PC-9 (cell line): Measurements from ENCODE around the gene TAF4. TPM values are rescaled to one million over a fixed set of nuclear protein-coding genes. Genes with fewer than 3 reads are reported as not detected.

Experiments used
- BruUV-seq: library from RNA; stranded (reverse); fragments of 400-500 nt; replicated peaks from 2 replicates; lab custom pipeline; 2021; lab: Mats Ljungman, UMichigan
- CTCF ChIA-PET: fragments of 300-600 bp; sonication (Branson Sonifier 250); formaldehyde crosslinking; loops from one replicate; lab custom pipeline; 2022; ENCODE audit warnings: antibody characterized with exemption; lab: Charles Lee
- POLR2A ChIA-PET: fragments of 300-600 bp; sonication (Branson Sonifier 250); formaldehyde crosslinking; loops from one replicate; lab custom pipeline; 2022; ENCODE audit warnings: antibody characterized with exemption; ENCODE audit not compliant: unreplicated experiment; lab: Charles Lee
- DNase-seq, 2 experiments: peaks; one replicate each; pipeline versions ENCODE4 v3.0.0 to v3.0.0-alpha.2; 2015 to 2022; ENCODE audit warnings: mixed read lengths in 1 of 2
- H2AFZ ChIP-seq: fragments of 200-600 bp; sonication (generic); 2 replicates; pipeline ENCODE4 v1.8.1; 2017; ENCODE audit warnings: antibody characterized with exemption
- H3F3A ChIP-seq: fragments of 200-600 bp; sonication (generic); 2 replicates; pipeline ENCODE4 v1.8.1; 2017; ENCODE audit warnings: antibody characterized with exemption, mild to moderate bottlenecking, low read depth; ENCODE audit not compliant: insufficient read depth
- H3K27ac ChIP-seq: fragments of 200-600 bp; sonication (generic); 2 replicates; pipeline ENCODE4 v1.6.1; 2016; ENCODE audit warnings: mixed run types
- H3K27me3 ChIP-seq: fragments of 200-600 bp; sonication (generic); 2 replicates; pipeline ENCODE4 v1.6.1; 2016; ENCODE audit warnings: low read depth, mixed run types; ENCODE audit not compliant: insufficient read depth
- H3K36me3 ChIP-seq: fragments of 200-600 bp; sonication (generic); 2 replicates; pipeline ENCODE4 v1.6.1; 2016; ENCODE audit warnings: low read depth, mixed run types
- H3K4me1 ChIP-seq: fragments of 200-600 bp; sonication (generic); replicated peaks from 2 replicates; pipeline ENCODE4 v1.6.1; 2016; ENCODE audit warnings: mixed run types; ENCODE audit not compliant: insufficient read depth
- H3K4me2 ChIP-seq: fragments of 200-600 bp; sonication (generic); 2 replicates; pipeline ENCODE4 v1.6.1; 2017; ENCODE audit warnings: mixed run types
- H3K4me3 ChIP-seq: fragments of 200-600 bp; sonication (generic); 2 replicates; pipeline ENCODE4 v1.6.1; 2016; ENCODE audit warnings: mixed run types
- H3K79me2 ChIP-seq: fragments of 200-600 bp; sonication (generic); 2 replicates; pipeline ENCODE4 v1.6.1; 2017; ENCODE audit warnings: low read depth, mixed run types
- H3K9me2 ChIP-seq: fragments of 200-600 bp; sonication (generic); 2 replicates; pipeline ENCODE4 v1.8.1; 2017; ENCODE audit warnings: mild to moderate bottlenecking; ENCODE audit not compliant: insufficient read depth
- H3K9me3 ChIP-seq: fragments of 200-600 bp; sonication (generic); 2 replicates; pipeline ENCODE4 v1.8.1; 2016; ENCODE audit warnings: low read depth; ENCODE audit not compliant: insufficient read depth
- H4K20me1 ChIP-seq: fragments of 200-600 bp; sonication (generic); 2 replicates; pipeline ENCODE4 v1.8.1; 2017; ENCODE audit not compliant: insufficient read depth
- EZH2 ChIP-seq: fragments of 200-600 bp; sonication (generic); IDR thresholded peaks from 2 replicates; pipeline ENCODE4 v1.8.0; 2017; ENCODE audit warnings: antibody characterized with exemption, low read depth
- intact Hi-C: fragments of 100-400 bp; cut with micrococcal nuclease; formaldehyde crosslinking; loops from one replicate; pipeline ENCODE4 v1.10.0; 2022; ENCODE audit not compliant: unreplicated experiment
- total RNA-seq: library from RNA; stranded (reverse); gene quantifications from 2 replicates; pipeline ENCODE4 v1.2.3, GENCODE V29; 2021
- TF ChIP-seq, protein P1 (sequence below): fragments of 200-600 bp; sonication (generic); conservative IDR thresholded peaks from 2 replicates; pipeline ENCODE4 v1.6.1; 2017; ENCODE audit warnings: mixed run types, antibody characterized with exemption, mild to moderate bottlenecking, moderate library complexity

Gene TAF4
- total RNA-seq, 1 experiment from 2014 or later, result 32.5 TPM

DNA sequence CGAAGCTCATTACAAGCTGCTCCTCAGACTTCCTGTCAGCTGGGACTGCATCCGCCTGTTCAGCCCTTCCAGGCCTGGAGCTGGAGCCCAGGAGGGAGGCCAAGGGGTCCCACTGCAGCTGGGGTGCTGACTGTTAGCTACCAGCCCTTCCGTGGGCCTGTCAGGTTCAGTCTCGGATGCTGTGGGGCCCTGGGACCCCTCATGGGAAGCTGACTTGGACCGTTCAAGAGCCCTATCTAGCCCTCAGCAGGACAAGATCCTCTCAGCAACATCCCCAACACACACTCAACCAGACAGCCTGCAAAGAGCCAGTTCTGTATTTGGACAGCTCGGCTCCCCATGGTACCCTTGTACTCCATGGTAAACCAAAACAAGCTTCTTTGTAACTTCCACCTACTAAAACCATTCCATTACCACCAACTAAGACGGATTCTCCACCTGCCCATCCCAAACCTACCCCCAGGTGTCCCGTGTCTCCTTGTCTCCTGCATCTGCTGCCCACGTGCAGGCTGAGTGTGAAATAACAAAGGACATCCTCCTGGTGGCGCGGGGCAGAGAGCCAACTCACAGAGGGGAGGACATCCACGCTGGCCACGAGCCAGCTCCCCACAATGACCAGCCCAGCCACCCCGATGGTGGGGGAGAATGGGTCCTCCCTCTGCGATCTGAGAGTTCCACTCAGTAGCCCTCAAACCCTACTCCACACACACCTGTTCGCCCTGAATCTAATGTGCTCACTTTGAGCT is 111.2 kb downstream of the TAF4 start:
- H3K36me3 ChIP-seq, result no peaks in the 10 kb centered on the region
- H3F3A ChIP-seq, result no peaks in the 10 kb centered on the region
- no peaks in the 10 kb centered on the region for H3K79me2 ChIP-seq
- no peaks in the 10 kb centered on the region for H3K4me1 ChIP-seq
- intact Hi-C loops, result no loop called here
- ChIA-PET POLR2A (no interaction called here), CTCF (no interaction called here)
- no peaks in the 10 kb centered on the region for H3K9me2 ChIP-seq
- H4K20me1 ChIP-seq, result no peaks in the 10 kb centered on the region
- no peaks in the 10 kb centered on the region for H3K9me3 ChIP-seq
- DNase-seq, result no peak
- H3K4me2 ChIP-seq, result no peak overlapping the region
- no peak overlapping the region for H2AFZ ChIP-seq
- H3K4me3 ChIP-seq, result no peak overlapping the region
- no TSS peak for BruUV-seq
- H3K27ac ChIP-seq, result no peak overlapping the region
- peaks cover 86% of the 10 kb centered on the region for H3K27me3 ChIP-seq
- no peak for TF ChIP-seq EZH2
- TF ChIP-seq, protein P1, sequence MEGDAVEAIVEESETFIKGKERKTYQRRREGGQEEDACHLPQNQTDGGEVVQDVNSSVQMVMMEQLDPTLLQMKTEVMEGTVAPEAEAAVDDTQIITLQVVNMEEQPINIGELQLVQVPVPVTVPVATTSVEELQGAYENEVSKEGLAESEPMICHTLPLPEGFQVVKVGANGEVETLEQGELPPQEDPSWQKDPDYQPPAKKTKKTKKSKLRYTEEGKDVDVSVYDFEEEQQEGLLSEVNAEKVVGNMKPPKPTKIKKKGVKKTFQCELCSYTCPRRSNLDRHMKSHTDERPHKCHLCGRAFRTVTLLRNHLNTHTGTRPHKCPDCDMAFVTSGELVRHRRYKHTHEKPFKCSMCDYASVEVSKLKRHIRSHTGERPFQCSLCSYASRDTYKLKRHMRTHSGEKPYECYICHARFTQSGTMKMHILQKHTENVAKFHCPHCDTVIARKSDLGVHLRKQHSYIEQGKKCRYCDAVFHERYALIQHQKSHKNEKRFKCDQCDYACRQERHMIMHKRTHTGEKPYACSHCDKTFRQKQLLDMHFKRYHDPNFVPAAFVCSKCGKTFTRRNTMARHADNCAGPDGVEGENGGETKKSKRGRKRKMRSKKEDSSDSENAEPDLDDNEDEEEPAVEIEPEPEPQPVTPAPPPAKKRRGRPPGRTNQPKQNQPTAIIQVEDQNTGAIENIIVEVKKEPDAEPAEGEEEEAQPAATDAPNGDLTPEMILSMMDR, result no peak

DNA sequence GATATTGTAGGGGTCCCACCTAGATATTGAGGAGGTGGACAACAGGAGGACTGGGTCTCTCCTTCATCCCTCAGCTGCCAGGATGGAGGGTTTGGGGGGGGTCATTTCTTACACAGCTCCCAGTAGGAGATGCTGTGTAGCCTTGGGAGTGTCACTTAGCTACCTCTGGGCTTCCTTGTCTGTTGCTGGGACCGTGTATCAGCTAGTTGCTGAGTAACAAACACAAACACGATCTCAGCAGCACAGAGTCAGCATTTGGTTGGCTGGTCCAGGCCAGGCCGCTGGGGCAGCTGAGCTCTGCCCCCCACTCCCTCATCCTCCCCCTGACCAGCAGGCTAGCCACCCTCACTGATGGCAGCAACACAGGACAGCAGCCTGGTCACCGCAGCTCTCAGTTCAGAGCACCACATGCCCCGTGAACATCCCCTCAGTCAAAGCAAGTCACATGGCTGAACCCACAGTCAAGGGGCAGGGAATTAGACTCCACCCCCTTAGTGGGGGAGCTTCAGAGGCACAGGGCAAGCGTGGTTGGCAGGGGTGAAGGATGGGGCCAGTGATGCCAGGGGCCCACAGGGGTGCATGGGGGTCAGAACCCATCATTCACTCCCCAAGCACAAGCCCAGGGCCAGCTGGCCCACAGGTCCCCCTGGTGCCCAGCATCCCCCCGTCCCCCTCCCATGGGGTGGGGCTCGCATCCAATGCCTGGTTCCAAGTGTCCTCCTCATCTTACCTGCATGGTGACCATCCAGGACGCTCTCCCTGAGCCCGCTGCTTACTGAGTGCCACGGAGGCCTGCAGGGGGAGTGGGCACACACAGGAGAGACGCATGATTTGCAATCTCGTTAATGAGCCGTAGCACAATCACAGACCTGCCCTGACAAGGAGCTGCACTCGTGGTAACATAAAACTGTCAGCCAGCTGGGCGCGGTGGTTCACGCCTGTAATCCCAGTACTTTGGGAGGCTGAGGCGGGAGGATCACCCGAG is 112.4 kb downstream of the TAF4 start:
- intact Hi-C loops, result no loop called here
- POLR2A ChIA-PET, result no interaction called here
- H3K27me3 ChIP-seq, result peaks cover 83% of the 10 kb centered on the region
- H2AFZ ChIP-seq, result no peak overlapping the region
- CTCF ChIA-PET, result no interaction called here
- TF ChIP-seq, protein P1, result no peak
- no peak for TF ChIP-seq EZH2
- no TSS peak for BruUV-seq
- H3F3A ChIP-seq, result no peaks in the 10 kb centered on the region
- no peaks in the 10 kb centered on the region for H3K36me3 ChIP-seq
- H4K20me1 ChIP-seq, result no peaks in the 10 kb centered on the region
- H3K4me2 ChIP-seq, result no peak overlapping the region
- H3K9me3 ChIP-seq, result no peaks in the 10 kb centered on the region
- no peaks in the 10 kb centered on the region for H3K4me1 ChIP-seq
- no peaks in the 10 kb centered on the region for H3K79me2 ChIP-seq
- H3K27ac ChIP-seq, result no peak overlapping the region
- no peaks in the 10 kb centered on the region for H3K9me2 ChIP-seq
- no peak for DNase-seq
- no peak overlapping the region for H3K4me3 ChIP-seq

DNA sequence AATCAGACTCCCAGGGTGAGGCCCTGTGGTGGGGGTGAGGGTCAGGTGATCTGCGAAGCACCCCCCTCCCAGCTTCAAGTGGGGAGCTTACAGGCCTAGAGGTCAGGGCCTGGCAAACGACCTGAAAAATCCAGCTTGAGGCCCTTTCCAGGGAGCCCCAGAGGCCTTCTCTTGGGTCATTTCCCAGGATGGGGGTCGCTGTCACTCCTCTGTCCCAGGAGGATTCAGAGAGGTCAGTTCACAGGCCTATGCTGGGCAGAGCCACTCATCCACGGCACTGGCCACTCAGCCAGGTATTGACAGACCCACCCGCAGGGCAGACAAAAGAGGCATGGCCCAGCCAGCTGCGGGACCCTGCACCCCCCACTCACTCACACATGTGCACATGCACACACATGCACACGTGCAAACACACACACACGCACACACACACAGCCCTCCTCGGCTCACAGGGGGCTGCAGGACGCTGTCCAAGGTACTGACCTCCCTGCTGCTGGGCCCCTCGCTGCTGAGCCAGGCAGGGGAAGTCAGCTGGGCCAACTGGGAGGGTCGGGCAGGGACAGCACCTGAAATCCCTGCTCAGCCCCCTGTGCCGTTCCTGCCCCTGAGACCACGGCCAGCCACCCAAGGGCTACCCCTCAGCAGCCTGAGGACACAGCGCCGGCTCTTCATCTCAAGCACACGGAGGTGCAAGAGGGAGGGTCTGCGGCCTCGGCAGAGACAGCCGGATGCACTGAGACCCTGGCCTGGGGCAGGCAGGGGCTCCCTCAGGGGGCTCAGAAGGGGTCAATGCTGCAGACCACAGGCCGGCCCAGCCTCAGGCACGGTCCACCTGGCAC is 113.8 kb downstream of the TAF4 start:
- intact Hi-C loops, result no loop called here
- Histone ChIP-seq H3K79me2 (no peaks in the 10 kb centered on the region), H3K27ac (no peak overlapping the region), H3K36me3 (no peaks in the 10 kb centered on the region), H3K9me3 (no peaks in the 10 kb centered on the region), H2AFZ (no peak overlapping the region), H3K4me1 (no peaks in the 10 kb centered on the region), H3F3A (no peaks in the 10 kb centered on the region), H3K4me3 (no peak overlapping the region), H4K20me1 (no peaks in the 10 kb centered on the region), H3K27me3 (peaks cover 69% of the 10 kb centered on the region), H3K9me2 (no peaks in the 10 kb centered on the region), H3K4me2 (no peak overlapping the region)
- TF ChIP-seq, protein P1, result no peak
- TF ChIP-seq EZH2, result no peak
- BruUV-seq, result no TSS peak
- ChIA-PET POLR2A (no interaction called here), CTCF (no interaction called here)
- no peak for DNase-seq
